ENCODE data around the gene CD72.
"Not testable (repeated sequence)": the region's sequence is repeated elsewhere in the genome, so short reads cannot be mapped to it uniquely, and the experiment has no call there.

The CD72 gene

DNA sequence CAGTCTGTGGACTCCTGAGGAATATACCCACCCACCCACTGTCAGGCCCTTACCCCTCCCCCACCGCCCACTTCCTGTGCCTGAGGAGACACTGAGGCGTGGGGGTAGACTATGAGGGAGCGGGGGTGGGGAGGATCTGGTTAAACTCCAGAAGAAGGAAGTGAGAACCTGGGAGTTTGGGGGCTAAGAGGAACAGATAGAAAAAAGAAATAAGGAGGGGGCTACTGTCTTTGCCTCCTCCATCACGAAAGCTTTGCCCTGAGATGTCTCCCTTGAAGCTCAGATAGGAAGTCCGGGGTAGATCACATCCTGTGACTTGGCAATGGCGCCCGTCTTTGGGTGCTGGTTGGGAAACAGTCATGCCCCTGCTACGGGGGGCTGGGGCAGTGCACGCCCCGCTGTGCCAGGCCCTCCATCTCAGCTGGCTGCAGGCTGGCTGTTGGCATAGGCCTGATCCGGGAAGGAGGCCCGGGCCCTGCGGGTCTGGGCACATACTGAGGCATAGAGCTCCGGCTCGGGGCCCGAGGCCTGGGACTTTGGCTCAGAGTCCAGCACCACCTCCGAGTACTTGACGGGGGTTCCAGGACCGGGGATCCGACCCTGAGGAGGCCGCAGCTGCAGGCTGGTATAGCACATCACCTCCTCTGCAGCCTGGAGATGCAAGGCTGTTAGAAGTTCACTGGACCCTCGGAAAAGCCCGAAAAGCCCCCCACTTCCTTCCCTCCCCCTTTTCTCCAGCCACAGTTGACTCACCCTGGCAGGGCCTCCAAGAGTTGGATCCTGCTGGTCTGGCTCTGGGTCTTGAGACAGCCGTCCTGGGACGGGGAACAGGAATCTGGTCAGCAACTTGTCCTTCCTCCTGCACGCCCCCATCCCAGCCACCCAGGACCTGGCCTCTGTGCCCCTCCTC lies 31.5 kb upstream of the CD72 start:
- peak; percentile 70 for DNase-seq

DNA sequence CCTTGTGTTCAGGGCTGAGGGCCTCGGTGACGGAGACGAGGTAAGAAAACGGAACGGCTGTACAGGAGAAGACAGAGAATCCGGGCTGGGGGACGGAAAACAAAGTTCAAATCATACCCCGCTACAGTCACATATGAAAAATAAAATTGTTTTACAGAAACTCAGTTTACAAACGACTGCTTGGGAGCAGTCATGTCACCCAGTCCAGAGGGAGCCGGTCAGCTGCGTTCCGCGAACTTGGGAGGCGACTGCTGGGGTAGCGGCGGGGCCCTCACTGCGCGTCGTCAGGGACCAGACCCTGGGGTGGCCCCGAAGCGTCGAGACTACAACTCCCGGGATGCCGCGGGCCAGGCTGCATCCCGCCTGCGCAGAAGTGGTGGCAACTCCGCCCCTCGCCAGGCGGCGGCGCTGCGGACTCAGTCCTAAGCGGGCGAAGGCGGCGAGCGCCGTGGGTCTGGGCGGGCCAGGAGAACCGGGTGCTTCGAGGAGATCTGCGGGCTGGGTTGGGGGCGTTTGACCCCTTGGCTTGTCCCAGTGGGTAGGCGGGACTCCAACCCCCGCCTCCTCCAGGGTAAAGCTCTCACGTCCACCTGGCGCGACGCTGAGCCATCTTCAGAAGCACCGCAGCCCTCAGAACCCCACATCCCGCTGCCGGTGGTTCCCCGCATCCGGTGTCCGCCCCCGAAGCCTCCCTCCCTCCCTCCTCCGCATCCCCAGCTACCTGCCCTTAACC lies 28.5 kb upstream of the CD72 start:
- DNase-seq, result peak; percentile 95

DNA sequence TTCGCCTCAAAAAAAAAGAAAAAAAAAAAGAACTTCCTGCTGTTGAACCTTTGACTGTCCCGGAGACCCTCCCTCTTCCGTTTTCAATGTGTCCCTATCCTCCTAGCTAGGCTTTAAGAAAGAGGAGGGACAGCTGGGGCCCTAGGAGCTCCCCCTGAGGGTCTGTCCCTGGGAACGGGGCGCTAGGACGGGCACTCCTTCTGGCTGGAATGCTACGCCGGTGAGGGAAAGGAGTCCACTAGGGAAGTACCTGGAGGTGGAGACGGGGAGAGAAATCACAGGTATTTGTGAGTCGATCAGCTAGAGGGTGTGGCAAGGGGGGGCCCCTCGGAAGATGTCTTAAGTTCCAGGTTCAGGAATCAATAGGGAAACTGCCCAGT lies 27.9 kb upstream of the CD72 start:
- DNase-seq, result peak; percentile 74

DNA sequence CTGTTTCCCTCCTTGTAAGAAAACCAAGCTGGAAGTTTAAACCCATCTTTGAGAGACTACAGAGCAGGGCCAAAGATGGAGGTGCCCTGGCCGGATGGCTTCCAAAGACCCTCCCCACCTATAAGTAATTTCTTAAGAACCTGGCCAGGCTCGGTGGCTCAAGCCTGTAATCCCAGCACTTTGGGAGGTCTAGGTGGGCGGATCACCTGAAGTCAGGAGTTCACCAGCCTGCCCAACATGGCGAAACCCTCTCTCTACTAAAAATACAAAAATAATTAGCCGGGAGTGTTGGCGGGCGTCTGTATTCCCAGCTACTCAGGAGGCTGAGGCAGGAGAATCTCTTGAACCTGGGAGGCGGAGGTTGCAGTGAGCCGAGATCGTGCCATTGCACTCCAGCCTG lies 27.5 kb upstream of the CD72 start:
- DNase-seq, result not testable (repeated sequence)

DNA sequence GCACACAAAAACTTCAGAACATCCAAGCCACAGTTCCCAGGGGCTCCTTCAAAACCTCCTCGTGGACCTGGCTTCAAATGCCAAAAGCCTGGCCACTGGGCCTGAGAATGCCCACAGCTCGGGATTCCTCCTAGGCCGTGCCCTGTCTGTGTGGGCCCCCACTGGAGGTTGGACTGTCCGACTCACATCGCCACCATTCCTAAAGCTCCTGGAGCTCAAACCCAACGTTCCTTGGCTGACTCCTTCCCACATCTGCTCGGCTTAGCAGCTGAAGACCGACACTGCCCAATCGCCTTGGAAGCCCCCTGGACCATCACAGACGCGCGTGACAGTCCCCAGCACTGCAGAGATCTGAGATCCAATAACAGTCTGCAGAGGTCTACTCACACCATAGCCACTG lies 24.8 kb upstream of the CD72 start:
- DNase-seq, result no peak

DNA sequence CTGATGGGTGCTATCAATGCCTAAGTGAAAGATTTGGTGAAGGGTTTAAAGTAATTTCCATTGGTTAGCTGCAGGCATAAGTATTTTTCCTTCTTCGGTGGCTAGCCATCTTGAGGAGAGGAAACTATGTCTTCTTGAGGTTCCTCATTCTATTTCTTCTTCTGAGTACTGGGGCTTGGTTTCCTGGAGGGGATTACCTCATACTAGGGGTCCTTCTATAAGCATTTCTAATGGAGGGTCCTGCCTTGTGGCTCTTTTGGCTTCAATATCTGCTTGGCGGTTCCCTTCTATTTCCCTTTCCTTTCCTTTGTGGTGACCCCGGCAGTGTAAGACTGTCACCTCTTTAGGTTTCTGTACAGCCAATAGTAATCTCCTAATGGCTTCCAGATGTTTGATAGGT lies 23.3 kb upstream of the CD72 start:
- not testable (repeated sequence) for DNase-seq

DNA sequence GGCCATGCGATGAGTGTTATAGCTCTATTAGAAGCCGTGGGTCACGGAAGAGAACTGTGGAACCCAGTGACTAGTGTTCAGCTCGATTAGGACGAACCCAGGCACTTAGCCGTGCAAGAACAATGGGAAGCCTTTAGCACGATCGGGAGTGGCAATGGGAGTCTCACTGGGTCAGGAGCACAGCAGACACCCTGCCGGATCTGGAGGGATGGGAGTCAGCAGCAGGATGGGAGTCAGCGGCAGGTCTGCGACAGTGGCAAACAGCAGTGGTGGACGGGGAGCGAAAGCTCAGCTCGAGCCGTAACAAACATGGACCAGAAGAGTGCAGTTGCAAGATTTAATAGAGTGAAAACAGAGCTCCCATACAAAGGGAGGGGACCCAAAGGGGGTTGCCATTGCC lies 22.2 kb upstream of the CD72 start:
- DNase-seq, result not testable (repeated sequence)

DNA sequence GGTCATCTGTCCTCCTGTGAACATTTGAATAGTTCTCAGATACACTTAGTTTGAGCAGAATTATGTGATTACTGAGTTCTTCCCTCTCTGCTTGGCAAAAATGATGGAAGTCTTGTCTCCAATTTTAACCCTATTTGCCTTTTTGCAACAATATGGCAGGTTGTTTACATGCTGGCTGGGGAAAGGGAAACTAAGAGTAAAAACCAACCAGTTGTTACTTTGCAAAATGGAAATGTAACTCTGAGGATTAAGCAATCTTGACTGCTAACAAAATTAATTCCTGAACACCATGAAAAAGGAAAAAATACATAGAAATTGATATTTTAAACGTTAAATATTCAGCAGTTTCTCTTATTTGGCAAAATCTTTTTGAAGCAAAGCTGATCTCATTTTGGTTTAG lies 21.4 kb upstream of the CD72 start:
- DNase-seq, result peak; percentile 69

DNA sequence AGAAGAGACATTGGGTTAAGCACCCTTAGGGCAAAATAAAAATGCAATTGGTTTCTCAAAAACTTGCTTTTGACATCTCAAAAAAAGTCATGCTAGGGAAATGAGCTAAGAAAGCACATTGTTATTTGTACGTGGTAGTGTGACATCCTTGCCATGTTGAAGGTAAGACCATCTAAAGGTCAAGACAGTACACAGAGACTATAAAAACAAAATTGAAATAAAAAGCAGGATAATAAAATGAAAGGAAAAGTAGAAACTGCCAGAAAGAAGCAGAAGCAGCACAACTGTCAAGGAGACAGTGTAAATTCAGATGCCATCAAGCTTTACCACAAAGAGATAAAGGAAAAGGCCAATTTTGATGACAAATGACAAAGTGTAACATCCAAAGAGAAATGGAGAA lies 21.0 kb upstream of the CD72 start:
- peak; percentile 69 for DNase-seq

DNA sequence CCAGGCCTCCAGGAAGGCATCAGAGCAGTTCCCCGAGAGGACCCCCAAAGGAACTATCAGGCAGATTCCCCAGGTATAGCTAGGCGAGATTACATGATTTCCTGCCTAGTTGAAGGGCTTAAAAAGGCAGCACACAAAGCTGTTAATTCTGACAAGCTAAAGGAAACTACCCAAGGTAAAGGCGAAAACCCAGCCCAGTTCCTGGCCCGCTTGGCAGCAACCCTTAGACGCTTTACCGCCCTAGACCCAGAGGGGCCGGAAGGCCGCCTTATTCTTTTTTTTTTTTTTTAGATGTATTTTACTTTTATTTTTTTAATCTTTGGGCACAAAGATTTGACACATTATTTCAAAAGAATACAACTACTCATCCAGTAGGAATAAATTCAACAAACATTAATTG lies 20.5 kb upstream of the CD72 start:
- not testable (repeated sequence) for DNase-seq

DNA sequence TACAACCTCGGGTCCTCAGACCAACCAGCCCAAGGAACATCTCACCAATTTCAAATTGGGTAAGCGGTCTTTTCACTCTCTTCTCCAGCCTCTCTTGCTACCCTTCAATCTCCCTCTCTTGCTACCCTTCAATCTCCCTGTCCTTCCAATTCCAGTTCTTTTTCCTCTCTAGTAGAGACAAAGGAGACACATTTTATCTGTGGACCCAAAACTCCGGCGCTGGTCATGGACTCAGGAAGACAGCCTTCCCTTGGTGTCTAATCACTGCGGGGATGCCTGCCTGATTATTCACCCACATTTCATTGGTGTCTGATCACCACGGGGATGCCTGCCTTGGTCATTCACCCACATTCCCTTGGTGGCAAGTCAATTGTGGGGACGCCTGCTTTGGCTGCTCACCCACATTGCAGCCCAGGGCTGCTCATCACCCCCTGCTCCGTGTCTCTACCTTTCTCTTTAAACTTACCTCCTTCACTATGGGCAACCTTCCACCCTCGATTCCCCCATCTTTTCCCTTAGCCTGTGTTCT lies 19.3 kb upstream of the CD72 start:
- DNase-seq, result not testable (repeated sequence)

DNA sequence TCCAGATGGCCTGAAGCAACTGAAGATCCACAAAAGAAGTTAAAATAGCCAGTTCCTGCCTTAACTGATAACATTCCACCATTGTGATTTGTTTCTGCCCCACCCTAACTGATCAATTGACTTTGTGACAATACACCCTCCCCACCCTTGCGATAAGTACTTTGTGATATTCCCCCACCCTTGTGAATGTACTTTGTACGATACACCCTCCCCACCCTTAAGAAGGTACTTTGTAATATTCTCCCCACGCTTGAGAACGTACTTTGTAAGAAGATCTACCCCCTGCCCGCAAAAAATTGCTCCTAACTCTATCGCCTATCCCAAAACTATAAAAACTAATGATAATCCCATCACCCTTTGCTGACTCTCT lies 18.6 kb upstream of the CD72 start:
- DNase-seq, result not testable (repeated sequence)

DNA sequence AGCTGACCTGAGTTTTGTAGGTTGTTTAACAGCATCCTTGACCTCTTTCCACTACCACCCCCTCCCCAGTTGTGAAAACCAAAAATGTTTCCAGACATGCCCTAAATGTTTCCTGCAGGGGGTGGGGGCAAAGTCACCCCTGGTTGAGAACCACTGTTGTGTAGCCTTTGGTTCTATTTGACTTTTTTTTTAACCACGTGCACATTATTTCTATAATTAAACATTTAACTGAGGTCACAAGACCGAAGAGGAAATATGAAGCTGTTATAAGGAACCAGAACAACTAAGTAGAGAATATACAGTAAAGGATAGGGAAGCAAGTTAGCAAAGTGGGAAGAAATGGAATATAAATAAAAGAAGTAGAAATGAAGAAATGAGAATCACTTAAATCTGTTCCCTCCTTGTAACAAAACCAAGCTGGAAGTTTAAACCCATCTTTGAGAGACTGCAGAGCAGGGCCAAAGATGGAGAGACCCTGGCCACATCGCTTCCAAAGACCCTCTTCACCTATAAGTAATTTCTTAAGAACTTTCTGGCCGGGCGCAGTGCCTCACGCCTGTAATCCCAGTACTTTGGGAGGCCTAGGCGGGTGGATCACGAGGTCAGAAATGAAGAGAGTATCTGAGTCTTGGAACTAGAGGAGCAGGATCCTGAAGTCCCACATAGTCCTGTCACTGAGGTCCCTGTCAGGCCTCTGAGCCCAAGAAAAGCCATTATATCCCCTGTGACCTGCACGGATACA lies 18.1 kb upstream of the CD72 start:
- no peak for DNase-seq

DNA sequence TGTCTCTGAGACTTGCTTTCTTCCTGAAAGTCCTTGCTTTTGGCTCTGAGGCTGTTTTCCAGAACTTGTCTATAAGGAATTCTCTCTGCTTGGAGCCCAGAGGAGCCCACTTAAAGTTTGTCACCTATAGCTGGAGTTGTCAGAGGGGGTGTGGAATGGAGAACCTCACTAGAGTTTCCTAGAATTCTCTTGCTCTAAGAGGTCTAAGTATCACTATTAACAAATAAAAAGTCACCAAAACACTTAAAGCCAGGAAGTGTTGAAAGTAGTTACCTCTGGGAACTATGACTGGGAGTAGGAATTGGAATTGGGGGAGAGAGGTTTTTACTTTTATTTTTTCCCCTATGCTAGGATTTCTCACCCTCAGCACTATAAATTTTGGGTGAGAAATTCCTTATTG lies 17.5 kb upstream of the CD72 start:
- DNase-seq, result no peak

DNA sequence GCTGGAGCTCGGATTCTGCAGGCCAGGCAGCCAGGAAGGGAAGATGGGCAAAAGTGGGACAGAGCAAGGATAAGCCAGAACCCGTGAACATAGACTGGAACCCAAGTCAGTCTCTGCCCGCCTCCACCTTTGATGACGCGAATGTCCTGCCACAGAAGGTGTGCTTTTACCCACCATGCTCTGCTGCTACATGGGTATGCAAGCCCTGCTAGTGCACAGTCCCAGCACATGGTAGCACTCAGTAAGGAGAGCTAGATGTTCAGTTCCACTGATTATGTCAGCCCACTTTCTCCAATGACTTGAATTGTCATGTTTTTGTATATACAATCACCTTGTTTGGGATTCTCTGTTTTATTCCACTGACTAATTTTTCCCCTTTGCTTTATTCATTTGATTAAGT lies 11.4 kb upstream of the CD72 start:
- no peak for DNase-seq

DNA sequence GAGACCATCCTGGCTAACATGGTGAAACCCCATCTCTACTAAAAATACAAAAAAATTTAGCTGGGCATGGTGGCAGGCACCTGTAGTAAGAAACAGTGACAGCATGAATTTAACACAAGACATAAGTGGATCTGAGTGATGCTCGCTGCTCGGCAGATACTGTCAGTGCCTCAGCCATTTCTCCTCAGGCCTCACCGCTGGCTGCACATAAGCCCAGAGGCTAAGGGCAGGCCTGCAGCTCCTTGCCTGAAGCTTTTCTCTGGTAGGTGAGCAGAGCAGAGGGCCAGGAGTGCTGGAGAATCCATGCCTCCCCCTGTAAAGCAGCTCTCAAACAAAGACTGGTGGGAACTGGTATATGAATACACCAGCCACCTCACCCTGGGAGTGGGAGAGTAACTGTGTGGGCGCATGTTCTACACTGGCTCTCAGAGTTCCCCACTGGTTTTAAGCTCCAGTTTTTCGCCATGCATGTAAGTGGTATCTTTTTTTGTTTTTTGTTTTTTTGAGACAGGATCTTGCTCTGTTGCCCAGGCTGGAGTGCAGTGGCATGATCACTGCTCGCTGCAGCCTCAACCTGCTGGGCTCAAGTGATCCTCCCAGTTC lies 10.3 kb upstream of the CD72 start:
- no peak for DNase-seq

DNA sequence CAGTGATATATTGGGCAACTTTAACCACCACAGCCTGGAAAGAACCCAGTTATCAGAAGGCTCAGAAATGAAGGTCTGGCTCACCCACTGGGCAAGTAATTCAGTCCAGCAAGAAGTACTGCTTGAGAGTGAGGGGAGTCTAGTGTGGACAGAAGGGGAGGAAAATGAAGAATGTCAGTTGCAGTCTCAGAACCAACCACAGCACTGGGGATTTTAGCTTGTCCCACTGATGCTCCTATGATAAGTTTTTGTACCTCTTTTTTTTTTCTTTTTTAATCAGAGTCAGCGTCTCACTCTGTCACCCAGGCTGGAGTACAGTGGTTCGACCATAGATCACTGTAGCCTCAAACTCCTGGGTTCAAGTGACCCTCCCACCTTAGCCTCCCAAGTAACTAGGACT lies 9.4 kb upstream of the CD72 start:
- DNase-seq, result no peak

DNA sequence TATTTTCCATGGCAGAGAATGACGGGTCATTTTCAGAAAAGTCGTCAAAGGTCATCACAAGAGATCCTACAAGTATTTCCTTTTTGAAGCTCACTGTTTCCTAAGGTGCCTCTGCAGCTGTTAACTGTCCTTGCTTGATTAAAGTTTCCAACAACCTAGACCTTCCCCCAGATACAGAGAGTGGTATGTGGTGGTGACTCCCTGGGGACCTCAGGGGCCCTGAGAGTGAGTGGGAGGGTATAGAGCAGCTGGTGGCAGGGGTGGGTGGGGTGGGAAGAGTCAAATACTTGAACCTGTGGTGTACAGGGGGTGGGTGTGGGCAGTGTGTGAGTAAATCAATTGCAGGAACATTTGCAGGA lies 1.6 kb upstream of the CD72 start:
- DNase-seq, result no peak

DNA sequence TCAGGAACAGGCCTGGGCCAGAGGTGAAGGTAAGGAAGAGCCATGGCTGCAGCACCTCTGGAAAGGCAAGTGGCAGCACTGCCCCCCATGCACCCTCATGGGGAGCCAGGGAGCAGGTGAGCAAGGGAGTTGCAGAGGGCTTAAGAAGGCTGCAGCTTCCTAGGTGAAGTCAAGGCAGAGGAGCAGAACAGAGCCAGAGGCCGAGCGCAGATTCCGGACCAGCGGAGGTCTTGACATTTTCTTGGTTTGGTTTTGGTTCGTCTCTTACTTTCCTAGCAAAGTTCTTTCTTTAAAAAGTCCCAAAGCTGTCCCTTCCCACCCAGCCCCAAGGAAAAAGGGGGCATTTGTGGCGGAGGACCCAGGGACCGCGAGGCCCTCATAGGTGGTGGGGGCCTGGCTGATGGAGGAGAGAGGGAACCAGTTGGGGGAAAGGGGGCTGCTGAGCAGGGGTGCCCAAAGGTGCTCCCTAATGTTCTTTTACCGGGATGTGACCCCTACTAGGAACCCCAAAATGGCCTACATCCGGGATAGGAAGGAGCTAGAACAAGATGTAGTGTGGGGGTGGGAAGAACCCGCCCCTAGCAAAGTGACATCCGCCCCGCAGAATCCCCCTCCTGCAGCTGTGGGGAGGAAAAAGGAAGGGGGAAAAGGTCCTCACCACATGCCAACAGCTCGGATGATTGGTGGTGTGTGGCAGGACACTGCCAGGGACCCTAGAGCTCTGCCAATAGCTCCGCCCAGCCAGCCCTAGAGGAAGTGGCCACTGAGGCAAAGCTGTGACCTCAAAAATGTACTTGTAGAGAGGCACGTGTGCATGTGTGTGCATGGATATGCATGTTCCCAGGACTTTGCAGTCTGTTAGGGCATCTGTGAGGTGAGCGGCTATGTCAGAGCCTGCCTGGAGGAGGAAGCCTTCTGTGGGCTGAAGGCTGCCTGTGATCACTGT lies 914 bp upstream of the CD72 start:
- DNase-seq, result no peak

DNA sequence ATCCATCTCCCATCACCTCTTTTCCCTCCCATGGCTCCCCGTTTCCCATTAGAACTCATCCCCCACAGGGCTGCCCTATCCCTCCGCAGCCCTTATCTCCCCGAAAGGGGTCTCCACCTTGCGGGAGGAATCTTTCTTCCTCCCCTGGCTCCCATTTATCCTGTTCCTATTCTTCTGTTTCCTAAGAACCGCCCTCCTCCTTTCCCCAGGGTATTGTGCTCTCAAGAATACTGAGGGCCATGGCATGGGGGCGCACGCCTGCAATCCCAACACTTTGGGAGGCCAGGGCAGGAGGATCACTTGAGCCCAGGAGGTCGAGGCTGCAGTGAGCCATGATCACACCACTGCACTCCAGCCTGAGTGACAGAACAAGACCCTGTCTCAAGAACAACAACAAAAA lies 665 bp downstream of the CD72 start:
- no peak for DNase-seq

DNA sequence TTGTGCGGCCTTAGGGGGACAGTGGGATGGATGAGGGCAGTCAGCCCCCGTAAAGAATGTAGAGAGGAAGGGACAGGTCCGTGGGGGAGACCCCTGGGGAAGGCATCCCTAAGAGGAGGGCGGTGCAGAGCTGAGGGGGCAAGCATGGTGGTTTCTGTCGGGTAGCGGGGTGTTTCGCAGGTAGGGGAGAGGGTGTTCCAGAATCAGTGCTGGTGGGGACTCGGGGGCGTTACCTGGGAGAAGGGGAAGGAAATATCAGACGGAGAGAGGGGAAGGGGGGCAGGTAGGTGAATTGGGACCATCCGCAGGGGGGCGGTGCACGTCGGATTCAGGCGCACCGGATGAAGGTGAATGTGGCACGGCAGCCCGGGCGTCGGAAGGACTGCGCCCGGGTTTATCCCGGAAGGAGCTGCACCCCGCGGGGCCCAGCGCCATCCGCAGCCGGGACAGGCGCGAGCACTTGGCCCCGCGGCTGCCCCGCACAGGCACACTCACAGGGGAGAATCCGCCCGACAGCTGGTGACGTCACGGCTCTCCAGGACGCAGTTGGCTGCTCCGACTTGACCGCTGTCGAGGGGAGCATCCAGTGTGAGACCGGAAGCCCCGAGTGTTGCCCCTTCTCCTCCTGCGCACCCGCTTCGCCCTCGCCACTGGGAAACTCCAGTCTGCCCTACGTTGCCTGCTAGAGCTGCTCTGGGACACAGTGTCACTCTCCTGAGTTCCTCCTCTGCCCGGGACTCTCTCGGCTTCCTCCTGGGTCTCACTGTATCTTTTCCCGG lies 1.3 kb downstream of the CD72 start:
- DNase-seq, result no peak

Data from OCI-M1 (cell line).